ENCODE results near the gene LMOD2.

LMOD2 gene

GRCh38 chr7:123674399-123675180 lies 18.9 kb downstream of the LMOD2 start:
- no peak for DNase-seq

DNA sequence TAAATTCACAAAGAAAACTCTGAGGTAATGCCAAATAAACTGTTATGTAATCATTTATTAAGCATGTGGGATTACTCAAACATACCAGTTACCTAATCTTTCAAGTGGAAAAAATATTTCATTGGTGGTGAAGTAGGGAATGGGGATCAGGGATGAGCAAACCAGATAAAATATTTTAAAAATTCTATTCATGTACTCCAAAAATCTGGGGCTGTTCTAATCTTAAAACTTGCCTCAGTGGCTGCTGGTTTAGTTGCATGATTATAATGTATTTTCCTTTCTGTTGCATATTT lies 19.5 kb downstream of the LMOD2 start:
- no peak for DNase-seq

DNA sequence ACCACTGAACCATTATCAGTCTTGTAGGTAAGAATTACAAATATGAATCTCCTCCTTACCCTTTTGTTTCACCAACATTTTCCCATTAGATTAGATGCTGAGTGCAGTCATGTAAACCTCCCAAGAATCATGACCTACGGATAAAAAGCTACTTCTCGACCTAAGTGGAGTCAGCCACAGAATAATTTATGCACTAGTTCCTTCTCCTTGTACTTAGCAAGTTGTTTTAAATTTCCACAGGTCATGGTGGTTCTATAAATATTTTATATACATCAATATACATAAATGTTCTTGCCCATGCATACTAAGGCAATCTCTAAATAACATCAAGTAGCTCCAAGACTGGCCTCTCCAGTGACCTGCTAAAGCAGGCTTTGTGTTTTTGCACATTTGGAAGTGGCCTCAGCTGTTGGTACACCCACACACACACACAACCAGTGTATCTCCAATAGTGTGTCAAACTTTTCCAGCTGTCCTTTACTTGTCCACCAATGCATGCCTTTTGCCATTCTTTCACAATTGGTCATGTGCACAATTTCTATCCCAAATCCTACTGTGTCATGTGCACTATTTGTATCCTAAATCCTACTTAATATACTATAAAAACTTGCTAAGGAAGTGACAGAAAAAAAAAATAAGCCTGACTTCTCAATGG lies 21.5 kb downstream of the LMOD2 start:
- no peak for DNase-seq

GRCh38 chr7:123679614-123680013 lies 23.9 kb downstream of the LMOD2 start:
- DNase-seq = no peak

- DNase-seq = no peak
Measured at GRCh38 chr7:123680580-123680979, 24.9 kb downstream of the LMOD2 start.

DNA sequence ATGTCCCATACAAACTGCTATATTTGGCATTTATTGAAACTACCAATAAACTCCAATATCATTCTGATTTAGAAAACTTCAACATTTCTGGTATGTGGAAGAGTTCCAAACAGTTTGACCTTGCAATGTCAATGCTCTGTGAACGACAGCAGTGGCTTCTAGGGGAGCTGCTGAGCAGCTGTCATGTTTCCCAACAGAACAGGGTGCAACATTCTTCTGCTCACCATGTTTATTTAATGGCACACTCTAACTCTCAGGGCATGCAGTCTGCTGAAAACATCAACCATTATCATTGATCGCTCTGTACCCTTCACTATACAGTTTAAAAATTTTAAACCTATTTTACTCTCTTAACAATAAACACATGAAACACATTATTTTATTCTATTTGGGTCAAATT lies 25.9 kb downstream of the LMOD2 start:
- DNase-seq = no peak

DNA sequence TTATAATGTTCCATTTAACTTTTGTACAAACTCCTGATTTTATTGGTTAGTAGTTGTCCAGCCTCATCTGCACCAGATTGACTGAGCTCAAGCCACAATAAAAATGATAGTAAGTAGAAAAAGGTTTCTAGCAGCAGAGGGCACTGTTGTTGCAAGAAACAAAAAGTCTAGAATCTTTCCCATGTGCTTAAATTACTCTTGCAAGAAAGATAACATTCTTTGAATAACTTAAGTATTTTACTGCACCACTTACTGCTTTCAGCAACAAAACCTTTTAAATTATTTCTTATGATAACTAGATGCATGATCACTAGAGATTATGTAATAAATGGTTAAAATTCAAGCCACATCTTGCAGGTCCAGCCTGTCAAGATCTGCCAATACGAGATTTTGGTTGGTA lies 27.0 kb downstream of the LMOD2 start:
- DNase-seq = no peak

DNA sequence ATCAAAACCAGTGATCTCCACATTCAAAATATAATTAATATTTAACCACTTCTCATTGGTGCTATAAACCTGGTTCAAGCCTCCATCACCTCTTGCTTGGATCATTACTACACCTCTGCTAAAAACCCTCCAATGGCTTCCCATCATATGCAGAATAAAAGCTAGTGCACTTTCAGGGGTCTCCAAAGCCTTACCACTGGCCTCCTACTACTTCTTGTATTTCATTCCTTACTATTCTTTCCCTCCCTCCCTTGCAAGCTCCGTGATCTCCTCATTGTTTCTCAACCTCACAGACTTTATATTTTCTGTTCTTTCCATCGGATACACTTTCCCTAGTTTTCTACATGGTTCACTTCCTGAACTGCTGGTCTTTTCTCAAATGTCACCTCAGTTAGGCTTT lies 31.5 kb downstream of the LMOD2 start:
- DNase-seq = no peak

DNA sequence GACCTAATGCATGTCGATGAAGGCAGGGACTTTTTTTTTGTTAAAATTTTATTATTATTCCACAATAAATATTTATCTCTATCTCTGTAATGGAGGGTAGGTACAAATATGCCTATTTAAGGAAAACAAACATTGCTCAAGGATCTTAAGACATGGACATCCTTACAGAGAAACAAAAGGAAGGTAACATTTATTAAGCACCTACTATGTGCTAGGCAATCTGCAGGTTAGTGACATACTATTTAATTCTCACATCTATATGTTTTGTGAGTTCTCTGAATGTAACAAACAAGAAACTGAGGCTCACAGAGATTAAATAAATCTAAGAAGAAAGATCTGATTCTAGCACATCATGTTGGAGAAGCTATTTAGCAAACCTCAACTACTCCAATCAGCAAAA lies 32.1 kb downstream of the LMOD2 start:
- no peak for DNase-seq

DNA sequence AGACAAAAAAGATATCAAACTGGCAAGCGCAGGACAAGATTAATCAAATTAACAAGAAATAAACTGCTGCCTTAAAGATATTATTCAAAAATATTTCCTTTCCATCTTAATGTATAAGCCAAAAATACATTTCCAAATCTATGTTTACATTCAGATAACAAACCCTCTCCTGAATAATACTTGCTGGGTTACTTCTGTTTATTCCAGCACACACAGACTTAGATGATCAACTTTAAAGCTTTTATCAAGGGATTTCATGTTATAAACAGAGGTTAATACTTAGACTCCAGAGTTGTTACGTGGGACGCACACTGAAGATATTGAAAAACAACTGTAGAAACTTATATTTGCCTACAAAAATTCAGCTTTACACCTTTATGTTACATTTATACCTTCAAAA lies 33.6 kb downstream of the LMOD2 start:
- no peak for DNase-seq

DNA sequence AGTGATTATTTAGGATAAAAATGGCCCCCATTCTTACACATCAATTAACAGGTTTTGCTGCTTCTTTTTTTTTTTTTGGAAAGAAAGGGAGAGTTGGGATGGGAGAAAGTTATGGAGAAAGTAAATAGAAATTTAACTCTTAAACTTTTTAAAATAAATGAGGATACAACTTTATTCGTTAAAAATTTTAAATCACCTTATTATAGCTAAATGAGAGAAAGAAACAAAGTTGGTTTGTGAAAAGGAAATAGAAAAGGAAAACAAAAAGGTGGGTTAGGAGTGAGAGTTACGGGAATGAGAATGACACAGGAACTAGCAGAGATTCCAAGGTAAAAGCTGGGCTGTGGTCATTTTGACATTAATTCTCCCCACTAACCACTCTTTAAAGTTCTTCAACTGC lies 34.9 kb downstream of the LMOD2 start:
- DNase-seq = no peak

GRCh38 chr7:123692471-123692877 lies 36.8 kb downstream of the LMOD2 start:
- no peak for DNase-seq

GRCh38 chr7:123695944-123696677 lies 40.4 kb downstream of the LMOD2 start:
- no peak for DNase-seq

DNA sequence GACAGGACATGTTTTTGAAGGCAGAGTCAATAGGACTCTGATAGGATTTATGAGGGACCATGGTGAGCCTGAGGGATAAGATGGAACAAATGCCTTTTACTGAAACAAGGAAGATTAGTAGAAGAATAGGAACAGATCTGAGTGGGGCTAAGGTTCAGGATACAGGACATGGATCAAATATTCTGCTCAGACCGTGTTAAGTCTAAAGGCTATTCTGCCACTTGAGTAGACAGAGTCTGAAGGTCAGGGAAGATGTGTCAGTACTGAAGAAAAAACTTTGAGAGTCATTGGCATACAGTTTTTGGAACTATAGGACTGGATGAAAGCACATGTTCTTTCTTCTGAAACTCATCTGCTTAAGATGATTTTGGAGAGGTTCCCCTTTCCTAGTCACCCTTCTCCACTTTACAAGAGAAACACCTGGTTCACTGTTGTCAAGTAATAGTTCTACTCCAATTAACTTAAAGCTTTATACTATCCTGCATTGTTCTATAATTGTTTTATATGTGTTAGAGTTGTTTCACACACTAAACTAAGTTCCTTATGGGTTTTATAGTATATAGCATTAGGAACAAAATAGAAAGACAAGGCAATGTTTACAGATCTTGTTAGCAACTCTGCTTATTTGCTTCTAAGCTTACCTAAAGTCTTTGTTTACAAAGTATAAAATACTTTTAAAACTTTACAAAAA lies 49.7 kb downstream of the LMOD2 start:
- no peak for DNase-seq

DNA sequence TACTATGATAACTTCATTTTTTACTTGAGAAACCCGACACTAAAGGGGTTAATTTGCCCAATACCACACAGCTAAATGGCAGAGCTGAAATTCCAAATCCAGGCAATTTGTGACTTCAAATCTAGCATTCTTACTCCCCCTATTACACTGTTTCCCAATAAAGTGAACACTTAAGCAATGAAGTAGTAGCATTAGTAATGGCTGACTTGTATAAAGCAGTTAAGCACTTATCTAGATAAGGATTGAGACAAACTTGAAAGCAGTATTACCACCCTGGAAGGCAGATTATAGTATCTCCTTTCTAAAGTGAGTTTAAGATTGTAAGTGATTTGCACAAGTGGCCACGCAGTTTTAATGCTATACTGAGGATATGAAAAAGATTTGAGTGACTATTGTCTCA lies 53.9 kb downstream of the LMOD2 start:
- no peak for DNase-seq

DNA sequence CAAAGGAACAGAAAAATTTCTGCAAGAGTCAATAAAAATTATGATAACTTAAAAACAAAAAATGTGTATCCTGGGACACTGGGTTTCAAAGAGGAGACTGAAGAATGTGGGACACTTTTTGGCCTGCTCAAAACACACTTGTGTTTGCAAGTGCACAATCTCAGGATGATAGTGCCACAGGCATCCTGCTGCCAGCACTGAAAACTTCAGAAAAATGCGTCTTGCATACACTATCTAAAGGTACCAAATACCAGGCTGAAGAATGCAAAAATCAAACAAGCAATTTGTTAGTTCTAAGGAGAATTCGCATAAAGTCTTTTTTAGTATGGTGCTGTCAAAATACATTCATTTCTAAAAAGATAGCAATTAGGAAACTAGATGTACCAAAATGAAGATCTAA lies 55.0 kb downstream of the LMOD2 start:
- no peak for DNase-seq

DNA sequence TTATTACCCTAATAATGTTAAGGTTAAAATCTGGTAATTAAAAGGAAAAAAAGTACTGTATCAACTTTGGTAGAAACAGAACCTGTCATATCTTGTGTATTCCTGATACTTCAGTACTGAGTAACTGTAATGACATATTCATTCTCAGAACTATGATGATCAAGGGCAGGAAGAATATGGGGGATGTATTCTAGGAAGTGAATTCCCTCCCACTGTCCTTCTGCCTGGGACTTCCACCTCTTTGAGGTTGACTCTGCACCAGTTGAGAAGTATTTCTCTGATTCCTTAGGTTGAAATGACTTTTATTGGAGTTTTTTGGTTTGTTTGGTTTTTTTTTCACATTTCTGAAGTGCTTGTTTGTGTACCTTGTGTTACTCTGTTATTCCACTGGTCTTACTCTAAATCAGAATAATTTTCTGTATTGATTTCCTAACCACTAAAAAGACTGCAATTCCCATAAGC lies 56.2 kb downstream of the LMOD2 start:
- DNase-seq = no peak

- no peak for DNase-seq
Measured at GRCh38 chr7:123712619-123713018, 57.0 kb downstream of the LMOD2 start.
